ENCODE data around the gene JPH4.

DNA sequence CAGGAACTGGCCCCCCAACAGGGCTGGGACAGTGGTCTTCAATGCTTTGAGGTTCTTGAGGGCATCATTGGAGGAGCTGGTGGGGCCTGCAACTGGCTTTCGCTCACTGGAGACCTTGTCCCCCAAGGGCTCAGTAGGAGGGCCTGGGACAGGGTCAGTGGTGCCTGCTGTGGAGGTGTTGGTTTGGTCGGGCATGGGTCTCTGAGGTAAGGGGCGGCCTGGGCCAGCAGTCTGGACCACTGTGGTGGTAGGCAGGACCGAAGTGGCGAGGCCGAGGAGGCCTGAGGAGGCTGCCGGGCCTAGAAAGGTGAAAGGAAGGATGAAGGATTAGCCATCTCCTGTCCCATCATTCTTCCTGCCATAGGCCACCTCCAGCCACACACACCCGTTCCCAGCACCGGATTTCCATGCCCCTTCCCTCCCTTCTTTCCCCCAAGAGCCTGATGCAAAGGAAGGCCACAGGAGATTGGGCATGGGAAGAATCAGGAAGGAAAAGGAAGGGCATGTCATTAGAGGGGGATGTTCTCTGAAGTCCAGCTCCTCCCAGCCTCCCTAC is 55.9 kb downstream of the JPH4 start:
- TF ChIP-seq, protein P1, sequence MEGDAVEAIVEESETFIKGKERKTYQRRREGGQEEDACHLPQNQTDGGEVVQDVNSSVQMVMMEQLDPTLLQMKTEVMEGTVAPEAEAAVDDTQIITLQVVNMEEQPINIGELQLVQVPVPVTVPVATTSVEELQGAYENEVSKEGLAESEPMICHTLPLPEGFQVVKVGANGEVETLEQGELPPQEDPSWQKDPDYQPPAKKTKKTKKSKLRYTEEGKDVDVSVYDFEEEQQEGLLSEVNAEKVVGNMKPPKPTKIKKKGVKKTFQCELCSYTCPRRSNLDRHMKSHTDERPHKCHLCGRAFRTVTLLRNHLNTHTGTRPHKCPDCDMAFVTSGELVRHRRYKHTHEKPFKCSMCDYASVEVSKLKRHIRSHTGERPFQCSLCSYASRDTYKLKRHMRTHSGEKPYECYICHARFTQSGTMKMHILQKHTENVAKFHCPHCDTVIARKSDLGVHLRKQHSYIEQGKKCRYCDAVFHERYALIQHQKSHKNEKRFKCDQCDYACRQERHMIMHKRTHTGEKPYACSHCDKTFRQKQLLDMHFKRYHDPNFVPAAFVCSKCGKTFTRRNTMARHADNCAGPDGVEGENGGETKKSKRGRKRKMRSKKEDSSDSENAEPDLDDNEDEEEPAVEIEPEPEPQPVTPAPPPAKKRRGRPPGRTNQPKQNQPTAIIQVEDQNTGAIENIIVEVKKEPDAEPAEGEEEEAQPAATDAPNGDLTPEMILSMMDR (IDR thresholded peaks at IDR 0.05; ENCODE audit: low read depth, low read length, poor library complexity, severe bottlenecking), result no peak
- no peak for TF ChIP-seq EZH2phosphoT487 (IDR thresholded peaks at IDR 0.05; ENCODE audit: borderline replicate concordance, low read length)
